ENCODE data around the gene ZMPSTE24.
A peak's percentile ranks its signal among the peaks of the same experiment; 100 is the strongest.

Gene ZMPSTE24

GRCh38 chr1:40224040-40224439, 34.0 kb upstream of the ZMPSTE24 start:
- Histone ChIP-seq H3K4ac (ENCODE audit: low read depth, low read length) (no peak overlapping the region), H3K27ac (ENCODE audit: low read depth, low read length) (no peak overlapping the region), H2BK15ac (replicated peaks; ENCODE audit: low read depth) (no peak overlapping the region), H3K36me3 (ENCODE audit: control insufficient read depth, insufficient read depth, low read length) (no peaks in the 10 kb centered on the region), H3K4me1 (ENCODE audit: control insufficient read depth, low read depth, low read length) (no peaks in the 10 kb centered on the region), H2BK120ac (ENCODE audit: low read depth, low read length) (no peak overlapping the region), H3K4me2 (ENCODE audit: low read length) (no peak overlapping the region), H3K56ac (ENCODE audit: low read length) (no peak overlapping the region), H3K79me2 (ENCODE audit: control insufficient read depth, insufficient read depth, low read length) (no peaks in the 10 kb centered on the region), H3K23ac (ENCODE audit: low read length) (no peak overlapping the region), H3K27me3 (ENCODE audit: insufficient read depth, low read length, poor library complexity) (no peaks in the 10 kb centered on the region), H2BK5ac (ENCODE audit: low read length) (no peak overlapping the region), H4K5ac (ENCODE audit: low read length) (no peak overlapping the region), H2AK5ac (ENCODE audit: low read length) (no peak overlapping the region), H4K8ac (ENCODE audit: low read depth, low read length) (no peak overlapping the region), H3K9ac (ENCODE audit: low read length) (no peak overlapping the region), H3K4me3 (ENCODE audit: low read length) (no peak overlapping the region), H3K18ac (ENCODE audit: low read length) (no peak overlapping the region), H3K79me1 (ENCODE audit: low read length) (no peaks in the 10 kb centered on the region)
- no CpG with 5 or more reads among the region's 6 CpGs for WGBS (ENCODE audit: extremely low coverage, insufficient coverage, low lambda C conversion rate)
- peak; percentile 78 for DNase-seq

- H3K4me1 ChIP-seq (ENCODE audit: control insufficient read depth, low read depth, low read length) = no peaks in the 10 kb centered on the region
- no peak overlapping the region for H3K27ac ChIP-seq (ENCODE audit: low read depth, low read length)
- WGBS (ENCODE audit: extremely low coverage, insufficient coverage, low lambda C conversion rate) = no CpG with 5 or more reads among the region's 3 CpGs
Measured at GRCh38 chr1:40226192-40226591, 31.8 kb upstream of the ZMPSTE24 start.

GRCh38 chr1:40232444-40232843, 25.6 kb upstream of the ZMPSTE24 start:
- no peak for DNase-seq
- no peaks in the 10 kb centered on the region for H3K79me1 ChIP-seq (ENCODE audit: low read length)
- H3K4ac ChIP-seq (ENCODE audit: low read depth, low read length) = no peak overlapping the region
- H2BK5ac ChIP-seq (ENCODE audit: low read length) = no peak overlapping the region
- no peak overlapping the region for H3K4me2 ChIP-seq (ENCODE audit: low read length)
- no peak overlapping the region for H3K18ac ChIP-seq (ENCODE audit: low read length)
- no peaks in the 10 kb centered on the region for H3K27me3 ChIP-seq (ENCODE audit: insufficient read depth, low read length, poor library complexity)
- no peak overlapping the region for H4K8ac ChIP-seq (ENCODE audit: low read depth, low read length)
- H3K9ac ChIP-seq (ENCODE audit: low read length) = no peak overlapping the region
- H3K79me2 ChIP-seq (ENCODE audit: control insufficient read depth, insufficient read depth, low read length) = no peaks in the 10 kb centered on the region
- no peak overlapping the region for H3K4me3 ChIP-seq (ENCODE audit: low read length)
- WGBS (ENCODE audit: extremely low coverage, insufficient coverage, low lambda C conversion rate) = no CpG with 5 or more reads among the region's 4 CpGs
- no peak overlapping the region for H3K23ac ChIP-seq (ENCODE audit: low read length)
- H3K36me3 ChIP-seq (ENCODE audit: control insufficient read depth, insufficient read depth, low read length) = no peaks in the 10 kb centered on the region
- no peak overlapping the region for H2BK15ac ChIP-seq (replicated peaks; ENCODE audit: low read depth)
- H4K5ac ChIP-seq (ENCODE audit: low read length) = no peak overlapping the region
- H3K4me1 ChIP-seq (ENCODE audit: control insufficient read depth, low read depth, low read length) = no peaks in the 10 kb centered on the region
- no peak overlapping the region for H3K27ac ChIP-seq (ENCODE audit: low read depth, low read length)
- H3K56ac ChIP-seq (ENCODE audit: low read length) = no peak overlapping the region
- no peak overlapping the region for H2AK5ac ChIP-seq (ENCODE audit: low read length)
- no peak overlapping the region for H2BK120ac ChIP-seq (ENCODE audit: low read depth, low read length)

More at GRCh38 chr1:40226192-40226591, 31.8 kb upstream of the ZMPSTE24 start:
- H3K9ac ChIP-seq (ENCODE audit: low read length) = no peak overlapping the region
- no peaks in the 10 kb centered on the region for H3K27me3 ChIP-seq (ENCODE audit: insufficient read depth, low read length, poor library complexity)
- DNase-seq = no peak
- no peak overlapping the region for H2AK5ac ChIP-seq (ENCODE audit: low read length)
- no peak overlapping the region for H2BK5ac ChIP-seq (ENCODE audit: low read length)
- no peak overlapping the region for H3K56ac ChIP-seq (ENCODE audit: low read length)
- H3K4me2 ChIP-seq (ENCODE audit: low read length) = no peak overlapping the region
- no peaks in the 10 kb centered on the region for H3K79me1 ChIP-seq (ENCODE audit: low read length)
- H2BK15ac ChIP-seq (replicated peaks; ENCODE audit: low read depth) = no peak overlapping the region
- no peak overlapping the region for H3K4ac ChIP-seq (ENCODE audit: low read depth, low read length)
- H2BK120ac ChIP-seq (ENCODE audit: low read depth, low read length) = no peak overlapping the region
- no peak overlapping the region for H4K8ac ChIP-seq (ENCODE audit: low read depth, low read length)
- H3K36me3 ChIP-seq (ENCODE audit: control insufficient read depth, insufficient read depth, low read length) = no peaks in the 10 kb centered on the region
- H3K23ac ChIP-seq (ENCODE audit: low read length) = no peak overlapping the region
- no peaks in the 10 kb centered on the region for H3K79me2 ChIP-seq (ENCODE audit: control insufficient read depth, insufficient read depth, low read length)
- no peak overlapping the region for H3K4me3 ChIP-seq (ENCODE audit: low read length)
- H4K5ac ChIP-seq (ENCODE audit: low read length) = no peak overlapping the region
- no peak overlapping the region for H3K18ac ChIP-seq (ENCODE audit: low read length)

GRCh38 chr1:40239626-40240025, 18.4 kb upstream of the ZMPSTE24 start:
- WGBS (ENCODE audit: extremely low coverage, insufficient coverage, low lambda C conversion rate) = no CpG with 5 or more reads among the region's 1 CpG
- Histone ChIP-seq H2BK15ac (replicated peaks; ENCODE audit: low read depth) (no peak overlapping the region), H3K56ac (ENCODE audit: low read length) (no peak overlapping the region), H3K4me2 (ENCODE audit: low read length) (no peak overlapping the region), H3K18ac (ENCODE audit: low read length) (no peak overlapping the region), H3K27ac (ENCODE audit: low read depth, low read length) (no peak overlapping the region), H3K4me1 (ENCODE audit: control insufficient read depth, low read depth, low read length) (no peaks in the 10 kb centered on the region), H2AK5ac (ENCODE audit: low read length) (no peak overlapping the region), H4K8ac (ENCODE audit: low read depth, low read length) (no peak overlapping the region), H3K9ac (ENCODE audit: low read length) (no peak overlapping the region), H3K27me3 (ENCODE audit: insufficient read depth, low read length, poor library complexity) (no peaks in the 10 kb centered on the region), H3K79me1 (ENCODE audit: low read length) (no peaks in the 10 kb centered on the region), H2BK5ac (ENCODE audit: low read length) (no peak overlapping the region), H3K79me2 (ENCODE audit: control insufficient read depth, insufficient read depth, low read length) (no peaks in the 10 kb centered on the region), H4K5ac (ENCODE audit: low read length) (no peak overlapping the region), H3K23ac (ENCODE audit: low read length) (no peak overlapping the region), H3K4ac (ENCODE audit: low read depth, low read length) (no peak overlapping the region), H3K36me3 (ENCODE audit: control insufficient read depth, insufficient read depth, low read length) (no peaks in the 10 kb centered on the region), H3K4me3 (ENCODE audit: low read length) (no peak overlapping the region), H2BK120ac (ENCODE audit: low read depth, low read length) (no peak overlapping the region)
- no peak for DNase-seq

DNA sequence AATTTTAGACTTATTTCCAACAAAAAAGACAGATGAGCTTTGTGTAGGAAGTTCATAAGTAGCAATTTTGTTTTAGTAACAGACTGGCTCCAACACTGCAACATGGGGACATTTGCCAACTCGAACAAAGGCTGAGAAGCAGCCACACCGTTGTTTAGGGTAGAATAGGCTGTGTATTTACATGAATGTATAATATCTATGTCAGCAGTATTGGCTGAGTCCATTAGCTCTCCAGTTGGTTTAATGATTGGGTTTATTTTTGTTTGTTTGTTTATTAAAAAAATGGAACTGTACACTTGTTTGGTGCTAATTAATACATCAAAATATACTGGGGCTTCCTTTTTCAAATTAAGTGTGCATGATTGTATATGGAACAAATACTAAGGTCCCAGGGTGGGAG, 17.6 kb upstream of the ZMPSTE24 start:
- Histone ChIP-seq H3K27me3 (ENCODE audit: insufficient read depth, low read length, poor library complexity) (no peaks in the 10 kb centered on the region), H4K8ac (ENCODE audit: low read depth, low read length) (no peak overlapping the region), H3K79me1 (ENCODE audit: low read length) (no peaks in the 10 kb centered on the region), H2AK5ac (ENCODE audit: low read length) (no peak overlapping the region), H3K4me3 (ENCODE audit: low read length) (no peak overlapping the region), H3K27ac (ENCODE audit: low read depth, low read length) (no peak overlapping the region), H3K4me1 (ENCODE audit: control insufficient read depth, low read depth, low read length) (no peaks in the 10 kb centered on the region), H3K4ac (ENCODE audit: low read depth, low read length) (no peak overlapping the region), H3K23ac (ENCODE audit: low read length) (no peak overlapping the region), H4K5ac (ENCODE audit: low read length) (no peak overlapping the region), H3K9ac (ENCODE audit: low read length) (no peak overlapping the region), H3K79me2 (ENCODE audit: control insufficient read depth, insufficient read depth, low read length) (no peaks in the 10 kb centered on the region), H2BK15ac (replicated peaks; ENCODE audit: low read depth) (no peak overlapping the region), H2BK5ac (ENCODE audit: low read length) (no peak overlapping the region), H2BK120ac (ENCODE audit: low read depth, low read length) (no peak overlapping the region), H3K4me2 (ENCODE audit: low read length) (no peak overlapping the region), H3K36me3 (ENCODE audit: control insufficient read depth, insufficient read depth, low read length) (no peaks in the 10 kb centered on the region), H3K18ac (ENCODE audit: low read length) (no peak overlapping the region), H3K56ac (ENCODE audit: low read length) (no peak overlapping the region)
- no peak for DNase-seq
- no CpG with 5 or more reads among the region's 2 CpGs for WGBS (ENCODE audit: extremely low coverage, insufficient coverage, low lambda C conversion rate)

- H3K36me3 ChIP-seq (ENCODE audit: control insufficient read depth, insufficient read depth, low read length) = no peaks in the 10 kb centered on the region
- no peak overlapping the region for H2AK5ac ChIP-seq (ENCODE audit: low read length)
- no peaks in the 10 kb centered on the region for H3K27me3 ChIP-seq (ENCODE audit: insufficient read depth, low read length, poor library complexity)
- H3K4me2 ChIP-seq (ENCODE audit: low read length) = no peak overlapping the region
- H2BK15ac ChIP-seq (replicated peaks; ENCODE audit: low read depth) = no peak overlapping the region
- no peak for DNase-seq
- H3K23ac ChIP-seq (ENCODE audit: low read length) = no peak overlapping the region
- H4K8ac ChIP-seq (ENCODE audit: low read depth, low read length) = no peak overlapping the region
- H3K27ac ChIP-seq (ENCODE audit: low read depth, low read length) = no peak overlapping the region
- no peak overlapping the region for H3K56ac ChIP-seq (ENCODE audit: low read length)
- H3K9ac ChIP-seq (ENCODE audit: low read length) = no peak overlapping the region
- H3K4me1 ChIP-seq (ENCODE audit: control insufficient read depth, low read depth, low read length) = no peaks in the 10 kb centered on the region
- H2BK120ac ChIP-seq (ENCODE audit: low read depth, low read length) = no peak overlapping the region
- no peak overlapping the region for H3K4me3 ChIP-seq (ENCODE audit: low read length)
- H3K79me2 ChIP-seq (ENCODE audit: control insufficient read depth, insufficient read depth, low read length) = no peaks in the 10 kb centered on the region
- no CpG with 5 or more reads among the region's 1 CpG for WGBS (ENCODE audit: extremely low coverage, insufficient coverage, low lambda C conversion rate)
- no peak overlapping the region for H2BK5ac ChIP-seq (ENCODE audit: low read length)
- no peaks in the 10 kb centered on the region for H3K79me1 ChIP-seq (ENCODE audit: low read length)
- H4K5ac ChIP-seq (ENCODE audit: low read length) = no peak overlapping the region
- no peak overlapping the region for H3K18ac ChIP-seq (ENCODE audit: low read length)
- H3K4ac ChIP-seq (ENCODE audit: low read depth, low read length) = no peak overlapping the region
Measured at GRCh38 chr1:40241362-40241761, 16.7 kb upstream of the ZMPSTE24 start.

All from mesendoderm (in vitro differentiated cells).